WERI-Rb-1 (cell line): ENCODE data around the gene SLC25A39.
A peak's percentile ranks its signal among the peaks of the same experiment; 100 is the strongest.

Source experiments
- DNase-seq: peaks from one replicate; pipeline ENCODE4 v3.0.0-alpha.2; 2020
- H3K27ac ChIP-seq: fragments of 250-450 bp; sonication (Bioruptor Pico); 2 replicates; pipeline ENCODE4 v1.5.1; 2020; ENCODE audit warnings: mild to moderate bottlenecking, moderate library complexity
- H3K27me3 ChIP-seq: fragments of 250-450 bp; sonication (Bioruptor Pico); 2 replicates; pipeline ENCODE4 v1.5.1; 2021; ENCODE audit warnings: mild to moderate bottlenecking, low read depth, moderate library complexity; ENCODE audit not compliant: insufficient read depth, severe bottlenecking
- H3K36me3 ChIP-seq: fragments of 250-450 bp; sonication (Bioruptor Pico); 2 replicates; pipeline ENCODE4 v1.5.1; 2020; ENCODE audit warnings: mild to moderate bottlenecking, moderate library complexity
- H3K4me3 ChIP-seq: 2 replicates; pipeline ENCODE4 v1.5.1; 2011; ENCODE audit warnings: low read depth, mild to moderate bottlenecking, control low read depth, low read length
- H3K9me3 ChIP-seq: fragments of 250-450 bp; sonication (Bioruptor Pico); 2 replicates; pipeline ENCODE4 v1.5.1; 2021; ENCODE audit warnings: mild to moderate bottlenecking, moderate library complexity; ENCODE audit not compliant: severe bottlenecking
- TF ChIP-seq, protein P1 (sequence below): IDR thresholded peaks from 2 replicates; pipeline ENCODE4 v1.5.1; 2011; ENCODE audit warnings: low read depth, mild to moderate bottlenecking, control low read depth, inconsistent platforms, low read length

SLC25A39 gene

GRCh38 chr17:44354582-44355561, 30.2 kb upstream of the SLC25A39 start:
- TF ChIP-seq, protein P1, sequence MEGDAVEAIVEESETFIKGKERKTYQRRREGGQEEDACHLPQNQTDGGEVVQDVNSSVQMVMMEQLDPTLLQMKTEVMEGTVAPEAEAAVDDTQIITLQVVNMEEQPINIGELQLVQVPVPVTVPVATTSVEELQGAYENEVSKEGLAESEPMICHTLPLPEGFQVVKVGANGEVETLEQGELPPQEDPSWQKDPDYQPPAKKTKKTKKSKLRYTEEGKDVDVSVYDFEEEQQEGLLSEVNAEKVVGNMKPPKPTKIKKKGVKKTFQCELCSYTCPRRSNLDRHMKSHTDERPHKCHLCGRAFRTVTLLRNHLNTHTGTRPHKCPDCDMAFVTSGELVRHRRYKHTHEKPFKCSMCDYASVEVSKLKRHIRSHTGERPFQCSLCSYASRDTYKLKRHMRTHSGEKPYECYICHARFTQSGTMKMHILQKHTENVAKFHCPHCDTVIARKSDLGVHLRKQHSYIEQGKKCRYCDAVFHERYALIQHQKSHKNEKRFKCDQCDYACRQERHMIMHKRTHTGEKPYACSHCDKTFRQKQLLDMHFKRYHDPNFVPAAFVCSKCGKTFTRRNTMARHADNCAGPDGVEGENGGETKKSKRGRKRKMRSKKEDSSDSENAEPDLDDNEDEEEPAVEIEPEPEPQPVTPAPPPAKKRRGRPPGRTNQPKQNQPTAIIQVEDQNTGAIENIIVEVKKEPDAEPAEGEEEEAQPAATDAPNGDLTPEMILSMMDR: no peak
- DNase-seq: peak; percentile 13
- no peak overlapping the region for H3K4me3 ChIP-seq
- no peak overlapping the region for H3K27ac ChIP-seq
- H3K36me3 ChIP-seq: peaks cover 62% of the 10 kb centered on the region
- no peaks in the 10 kb centered on the region for H3K27me3 ChIP-seq
- no peaks in the 10 kb centered on the region for H3K9me3 ChIP-seq

DNA sequence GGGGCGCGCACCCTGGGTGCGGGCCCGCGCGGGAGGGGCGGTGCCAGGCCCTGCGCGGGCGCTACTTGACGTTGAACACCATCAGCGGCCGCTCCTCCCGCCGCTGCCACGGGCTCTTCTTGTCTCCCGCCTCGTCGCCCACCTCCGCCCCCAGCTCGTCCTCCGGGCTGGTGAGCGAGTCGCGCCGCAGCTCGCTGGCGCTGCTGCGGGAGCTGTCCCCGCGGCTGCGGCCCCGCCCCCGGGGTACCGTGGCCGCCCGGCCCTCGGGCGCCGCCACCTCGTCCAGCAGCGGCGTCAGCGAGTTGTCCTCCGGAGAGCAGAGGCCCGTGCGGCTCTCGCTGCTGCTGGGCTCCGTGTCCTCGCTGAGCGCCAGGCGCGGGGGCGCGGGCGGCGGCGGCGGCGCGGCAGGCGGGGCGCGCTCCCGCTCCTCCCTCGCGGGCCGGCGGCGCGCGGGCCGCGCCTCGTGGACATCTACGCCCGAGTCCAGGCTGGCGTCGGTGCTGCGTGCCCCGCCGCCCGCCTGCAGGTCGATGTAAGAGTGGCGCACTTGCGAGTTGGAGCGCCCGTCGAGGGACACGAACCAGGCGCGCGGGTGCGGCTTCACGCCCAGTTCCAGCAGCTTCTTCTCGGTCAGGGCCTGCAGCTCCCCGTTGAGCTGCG, 29.2 kb upstream of the SLC25A39 start:
- Histone ChIP-seq H3K36me3 (peaks cover 59% of the 10 kb centered on the region), H3K4me3 (no peak overlapping the region), H3K27ac (no peak overlapping the region), H3K27me3 (no peaks in the 10 kb centered on the region), H3K9me3 (no peaks in the 10 kb centered on the region)
- no peak for DNase-seq
- TF ChIP-seq, protein P1: no peak

GRCh38 chr17:44352828-44353671, 28.4 kb upstream of the SLC25A39 start:
- Histone ChIP-seq H3K36me3 (peaks cover 53% of the 10 kb centered on the region), H3K27ac (no peak overlapping the region), H3K9me3 (no peaks in the 10 kb centered on the region), H3K27me3 (no peaks in the 10 kb centered on the region), H3K4me3 (no peak overlapping the region)
- TF ChIP-seq, protein P1: no peak
- DNase-seq: peak; percentile 12

DNA sequence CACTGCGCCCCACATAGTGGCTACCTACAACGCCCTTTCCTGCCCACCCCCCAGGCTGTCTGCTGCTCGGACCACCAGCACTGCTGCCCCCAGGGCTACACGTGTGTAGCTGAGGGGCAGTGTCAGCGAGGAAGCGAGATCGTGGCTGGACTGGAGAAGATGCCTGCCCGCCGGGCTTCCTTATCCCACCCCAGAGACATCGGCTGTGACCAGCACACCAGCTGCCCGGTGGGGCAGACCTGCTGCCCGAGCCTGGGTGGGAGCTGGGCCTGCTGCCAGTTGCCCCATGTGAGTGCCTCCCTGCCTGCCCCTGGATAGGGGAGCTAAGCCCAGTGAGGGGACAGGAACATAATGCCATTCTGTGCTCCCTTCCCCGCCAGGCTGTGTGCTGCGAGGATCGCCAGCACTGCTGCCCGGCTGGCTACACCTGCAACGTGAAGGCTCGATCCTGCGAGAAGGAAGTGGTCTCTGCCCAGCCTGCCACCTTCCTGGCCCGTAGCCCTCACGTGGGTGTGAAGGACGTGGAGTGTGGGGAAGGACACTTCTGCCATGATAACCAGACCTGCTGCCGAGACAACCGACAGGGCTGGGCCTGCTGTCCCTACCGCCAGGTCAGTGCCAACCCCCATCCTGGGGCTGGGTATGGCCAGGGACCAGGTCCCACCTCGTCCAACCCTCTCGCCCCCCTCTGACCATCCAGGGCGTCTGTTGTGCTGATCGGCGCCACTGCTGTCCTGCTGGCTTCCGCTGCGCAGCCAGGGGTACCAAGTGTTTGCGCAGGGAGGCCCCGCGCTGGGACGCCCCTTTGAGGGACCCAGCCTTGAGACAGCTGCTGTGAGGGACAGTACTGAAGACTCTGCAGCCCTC, 27.6 kb upstream of the SLC25A39 start:
- no peaks in the 10 kb centered on the region for H3K9me3 ChIP-seq
- H3K4me3 ChIP-seq: no peak overlapping the region
- no peaks in the 10 kb centered on the region for H3K27me3 ChIP-seq
- peak; percentile 9 for DNase-seq
- TF ChIP-seq, protein P1: no peak
- no peak overlapping the region; the same call in 1 of the 2 replicates for H3K27ac ChIP-seq
- peaks cover 49% of the 10 kb centered on the region for H3K36me3 ChIP-seq

- TF ChIP-seq, protein P1: no peak
- H3K4me3 ChIP-seq: no peak overlapping the region
- H3K27me3 ChIP-seq: no peaks in the 10 kb centered on the region
- H3K27ac ChIP-seq: no peak overlapping the region; the same call in 1 of the 2 replicates
- DNase-seq: peak; percentile 8
- peaks cover 49% of the 10 kb centered on the region for H3K36me3 ChIP-seq
- H3K9me3 ChIP-seq: no peaks in the 10 kb centered on the region
These were observed 26.8 kb upstream of the SLC25A39 start for GRCh38 chr17:44351464-44351863.
